T-helper 17 cell (primary cell): ENCODE measurements around the gene CD247. TPM values are rescaled to one million over a fixed set of nuclear protein-coding genes. Genes with fewer than 3 reads are reported as not detected.

Experiments
- ATAC-seq: fragments of 150-1000 bp; cut with Tn5 transposase; 2 replicates; pipeline ENCODE4 v1.10.0; 2021; ENCODE audit warnings: mild to moderate bottlenecking, moderate library complexity
- DNase-seq, 3 donors: peaks; one replicate each; pipeline versions ENCODE4 v3.0.0 to v3.0.0-alpha.2; 2020 to 2021
- H3K9me3 ChIP-seq: one replicate; pipeline ENCODE4 v1.7.0; 2013; ENCODE audit warnings: low read length, mild to moderate bottlenecking; ENCODE audit not compliant: control insufficient read depth, poor library complexity, severe bottlenecking
- H3K27ac Mint-ChIP-seq: one replicate; pipeline ENCODE4 v1.8.0; 2022; ENCODE audit warnings: mild to moderate bottlenecking, moderate library complexity, mixed read lengths
- H3K27me3 Mint-ChIP-seq: one replicate; pipeline ENCODE4 v1.8.0; 2022; ENCODE audit warnings: mixed read lengths
- H3K36me3 Mint-ChIP-seq: one replicate; pipeline ENCODE4 v1.8.0; 2022; ENCODE audit warnings: low read depth, mixed read lengths
- H3K4me1 Mint-ChIP-seq: one replicate; pipeline ENCODE4 v1.8.0; 2022; ENCODE audit warnings: mild to moderate bottlenecking, mixed read lengths
- H3K4me3 Mint-ChIP-seq: one replicate; pipeline ENCODE4 v1.8.0; 2022; ENCODE audit warnings: mild to moderate bottlenecking, moderate library complexity, mixed read lengths
- total RNA-seq, 4 donors: library from RNA in 2 of 4; stranded (reverse) in 2 of 4; gene quantifications; one replicate each; pipeline ENCODE4 v1.2.3 and lab custom pipeline; 2022 to 2026

Gene CD247
- total RNA-seq, 2 donors from 2014 or later: 265 to 295 TPM

GRCh38 chr1:167499664-167500101 lies 18.6 kb downstream of the CD247 start:
- ATAC-seq (peak; percentile 72), DNase-seq (no peak)
- peak overlapping the region; percentile 64 for H3K4me3 Mint-ChIP-seq
- peak overlapping the region; percentile 98 for H3K27ac Mint-ChIP-seq
- no peaks in the 10 kb centered on the region for H3K9me3 ChIP-seq
- H3K27me3 Mint-ChIP-seq: no peaks in the 10 kb centered on the region
- H3K4me1 Mint-ChIP-seq: peaks cover 92% of the 10 kb centered on the region
- H3K36me3 Mint-ChIP-seq: peaks cover 13% of the 10 kb centered on the region

DNA sequence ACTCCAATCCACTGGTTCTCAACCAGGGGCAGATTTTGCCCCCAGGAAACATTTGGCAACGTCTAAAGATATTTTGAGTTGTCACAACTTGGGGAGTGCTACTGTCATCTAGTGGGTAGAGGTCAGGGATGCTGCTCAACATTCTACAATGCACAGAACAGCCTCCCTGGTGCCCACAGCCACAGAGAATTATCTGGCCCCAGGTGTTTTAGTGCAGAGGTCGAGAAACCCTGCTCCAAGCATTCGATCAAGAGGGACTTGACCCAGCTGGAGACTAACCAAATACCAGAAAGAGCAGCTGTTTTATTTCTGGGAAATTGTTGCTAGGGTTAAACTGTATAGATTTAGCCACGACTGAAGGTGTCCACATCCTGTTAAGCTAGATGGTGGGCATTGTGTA lies 19.2 kb downstream of the CD247 start:
- no peaks in the 10 kb centered on the region for H3K9me3 ChIP-seq
- Mint-ChIP-seq H3K4me1 (peaks cover 91% of the 10 kb centered on the region), H3K27me3 (no peaks in the 10 kb centered on the region), H3K4me3 (peak overlapping the region; percentile 64), H3K36me3 (peaks cover 13% of the 10 kb centered on the region), H3K27ac (peak overlapping the region; percentile 98)
- ATAC-seq: no peak
- DNase-seq: no peak

DNA sequence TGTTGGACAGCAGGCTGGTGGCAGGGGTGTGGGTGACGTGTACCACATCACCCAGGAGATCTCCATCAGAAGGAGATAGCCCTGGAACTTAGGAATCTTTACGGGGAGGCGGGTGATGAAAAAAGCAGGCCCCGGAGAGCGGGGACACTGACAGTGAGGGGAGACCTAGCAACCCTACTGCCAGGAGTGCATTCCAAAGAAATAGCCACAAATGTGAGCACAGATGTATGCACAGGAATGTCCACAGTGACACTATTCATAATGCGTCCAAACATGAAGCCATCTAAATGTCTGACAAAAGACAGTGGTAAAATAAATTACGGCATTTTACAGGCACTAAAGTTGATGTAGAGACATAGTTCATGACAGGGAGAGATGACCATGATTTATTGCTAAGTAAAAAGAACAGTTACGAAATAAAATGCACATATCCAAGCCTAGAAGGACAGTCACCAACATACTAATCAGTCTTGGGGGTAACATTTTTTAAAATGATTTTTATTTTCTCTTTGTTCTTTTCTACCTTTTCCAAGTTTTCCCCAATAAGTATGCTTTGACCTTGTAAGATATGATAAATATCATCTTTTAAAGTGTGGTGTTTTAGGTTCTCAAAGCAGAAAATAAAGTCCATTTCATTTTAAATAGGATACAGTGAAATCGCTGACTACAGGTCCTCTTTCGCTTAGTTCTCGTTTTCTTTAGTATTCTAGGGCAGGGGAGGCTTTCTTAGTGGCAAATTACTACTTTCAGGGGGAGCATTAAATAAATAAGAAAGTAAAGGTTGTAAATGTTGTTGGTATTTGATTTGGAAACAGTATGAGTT lies 21.3 kb downstream of the CD247 start:
- Mint-ChIP-seq H3K4me3 (peak overlapping the region; percentile 28), H3K27me3 (no peaks in the 10 kb centered on the region), H3K4me1 (peaks cover 87% of the 10 kb centered on the region), H3K27ac (peak overlapping the region; percentile 98), H3K36me3 (peaks cover 11% of the 10 kb centered on the region)
- ATAC-seq: no peak
- H3K9me3 ChIP-seq: no peaks in the 10 kb centered on the region
- DNase-seq: no peak

GRCh38 chr1:167493372-167493771 lies 25.0 kb downstream of the CD247 start:
- H3K36me3 Mint-ChIP-seq: peaks cover 13% of the 10 kb centered on the region

GRCh38 chr1:167492481-167492910 lies 25.8 kb downstream of the CD247 start:
- ATAC-seq (peak; percentile 66), DNase-seq (no peak)
- H3K4me1 Mint-ChIP-seq: peaks cover 76% of the 10 kb centered on the region
- H3K27ac Mint-ChIP-seq: peak overlapping the region; percentile 98
- H3K27me3 Mint-ChIP-seq: no peaks in the 10 kb centered on the region
- H3K36me3 Mint-ChIP-seq: peaks cover 11% of the 10 kb centered on the region
- peak overlapping the region; percentile 84 for H3K4me3 Mint-ChIP-seq
- H3K9me3 ChIP-seq: no peaks in the 10 kb centered on the region

More at GRCh38 chr1:167493372-167493771, 25.0 kb downstream of the CD247 start:
- H3K27ac Mint-ChIP-seq: peak overlapping the region; percentile 98
- no peaks in the 10 kb centered on the region for H3K9me3 ChIP-seq
- peaks cover 78% of the 10 kb centered on the region for H3K4me1 Mint-ChIP-seq
- H3K27me3 Mint-ChIP-seq: no peaks in the 10 kb centered on the region
- DNase-seq (no peak), ATAC-seq (no peak)
- H3K4me3 Mint-ChIP-seq: peak overlapping the region; percentile 84

DNA sequence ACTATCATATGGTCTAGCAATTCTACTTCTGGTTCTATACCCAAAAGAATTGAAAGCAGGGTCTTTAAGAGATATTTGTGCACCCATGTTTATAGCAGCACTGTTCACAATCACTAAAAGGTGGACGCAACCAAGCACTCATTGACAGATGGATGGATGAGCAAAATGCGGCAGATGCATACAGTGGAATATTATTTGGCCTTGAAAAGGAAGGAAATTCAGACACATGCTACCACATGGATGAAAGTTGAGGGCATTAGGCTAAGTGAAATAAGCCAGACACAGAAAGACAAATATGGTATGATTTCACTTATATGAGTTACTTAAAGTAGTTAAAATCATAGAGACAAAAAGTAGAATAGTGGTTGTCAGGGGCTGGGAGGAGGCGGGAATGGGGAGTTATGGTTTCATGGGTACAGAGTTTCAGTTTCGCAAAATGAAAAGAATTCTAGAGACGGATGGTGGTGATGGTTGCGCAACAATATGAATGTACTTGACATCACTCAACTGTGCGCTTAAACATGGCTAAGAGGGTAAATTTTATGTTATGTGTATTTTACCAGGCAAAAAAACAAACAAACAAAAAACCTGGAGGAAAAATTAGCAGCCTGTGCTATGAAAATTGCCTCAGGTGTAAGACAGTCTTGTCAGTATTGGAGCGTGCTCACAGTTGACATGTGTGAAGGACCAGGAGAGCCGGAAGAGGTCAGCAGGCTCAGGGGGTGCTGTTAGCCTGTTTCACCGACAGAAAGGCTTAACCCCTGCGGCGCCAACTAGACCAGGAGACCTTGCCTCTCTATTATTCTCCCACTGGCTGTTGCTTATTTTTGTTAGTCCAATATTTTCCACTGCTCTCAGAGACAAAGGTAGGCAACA lies 26.5 kb downstream of the CD247 start:
- Mint-ChIP-seq H3K4me3 (peak overlapping the region; percentile 84), H3K4me1 (peaks cover 75% of the 10 kb centered on the region), H3K27me3 (no peaks in the 10 kb centered on the region), H3K36me3 (peaks cover 11% of the 10 kb centered on the region), H3K27ac (peak overlapping the region; percentile 98)
- no peaks in the 10 kb centered on the region for H3K9me3 ChIP-seq
- DNase-seq: no peak
- ATAC-seq: peak; percentile 38

DNA sequence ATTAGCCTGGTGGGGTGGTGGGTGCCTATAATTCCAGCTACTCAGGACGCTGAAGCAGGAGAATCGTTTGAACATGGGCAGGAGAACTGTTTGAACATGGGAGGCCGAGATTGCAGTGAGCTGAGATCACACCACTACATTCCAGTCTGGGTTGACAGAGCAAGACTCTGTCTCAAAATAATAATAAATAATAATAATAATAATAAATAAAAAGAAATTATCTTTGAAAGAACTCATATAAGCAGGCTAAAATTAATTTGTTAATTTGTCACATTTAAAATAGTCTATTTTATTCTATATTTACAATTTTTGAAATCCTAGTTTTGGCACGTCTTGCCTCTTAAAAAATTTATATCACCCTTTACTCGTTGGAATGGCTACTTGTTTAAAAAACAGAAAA lies 27.6 kb downstream of the CD247 start:
- no peak overlapping the region for H3K4me3 Mint-ChIP-seq
- peak overlapping the region; percentile 98 for H3K27ac Mint-ChIP-seq
- ATAC-seq (no peak), DNase-seq (no peak)
- H3K4me1 Mint-ChIP-seq: peaks cover 73% of the 10 kb centered on the region
- peaks cover 9% of the 10 kb centered on the region for H3K36me3 Mint-ChIP-seq
- no peaks in the 10 kb centered on the region for H3K27me3 Mint-ChIP-seq
- H3K9me3 ChIP-seq: no peaks in the 10 kb centered on the region

DNA sequence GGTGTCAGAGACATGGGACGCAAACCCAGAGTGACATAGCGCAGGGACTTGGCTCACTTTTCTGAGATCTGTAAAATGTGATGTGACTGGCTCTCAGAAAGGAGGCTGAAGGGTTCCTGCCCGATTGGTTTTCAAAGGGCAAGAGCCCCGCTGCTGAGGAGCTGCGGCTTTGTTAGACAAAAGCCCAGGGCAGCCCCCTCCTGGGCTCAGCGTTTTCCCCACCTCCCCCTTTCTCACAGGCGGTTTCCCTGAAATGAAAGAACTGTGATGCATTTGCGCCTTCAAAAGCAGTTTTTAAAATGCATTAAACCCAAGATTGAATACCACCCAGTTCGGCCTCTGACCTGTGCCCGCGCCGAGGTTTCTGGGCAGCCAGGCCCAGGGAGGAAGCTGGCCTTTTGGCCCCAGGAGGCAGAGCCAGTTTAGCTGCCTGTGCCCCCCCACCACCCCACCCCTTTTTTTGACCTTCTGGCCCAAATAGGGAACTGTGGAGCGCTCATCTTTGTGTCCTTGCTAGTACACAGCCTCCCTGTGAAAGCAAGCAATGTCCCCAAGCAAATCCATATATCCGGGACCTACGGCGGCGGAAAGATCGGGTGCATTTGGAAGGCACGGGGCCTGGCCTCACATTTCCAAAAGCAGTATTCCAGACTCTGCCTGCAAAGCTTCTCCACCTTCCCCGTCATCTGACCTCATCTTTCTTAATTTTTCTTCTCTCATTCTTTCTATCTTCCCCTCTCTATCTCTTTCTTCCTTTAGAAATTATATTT lies 28.6 kb downstream of the CD247 start:
- peaks cover 72% of the 10 kb centered on the region for H3K4me1 Mint-ChIP-seq
- ATAC-seq: peak; percentile 67
- H3K4me3 Mint-ChIP-seq: peak overlapping the region; percentile 78
- DNase-seq: peak in 1 of 3 donors; percentile 40
- H3K36me3 Mint-ChIP-seq: peaks cover 5% of the 10 kb centered on the region
- no peaks in the 10 kb centered on the region for H3K9me3 ChIP-seq
- H3K27ac Mint-ChIP-seq: peak overlapping the region; percentile 98
- H3K27me3 Mint-ChIP-seq: no peaks in the 10 kb centered on the region

DNA sequence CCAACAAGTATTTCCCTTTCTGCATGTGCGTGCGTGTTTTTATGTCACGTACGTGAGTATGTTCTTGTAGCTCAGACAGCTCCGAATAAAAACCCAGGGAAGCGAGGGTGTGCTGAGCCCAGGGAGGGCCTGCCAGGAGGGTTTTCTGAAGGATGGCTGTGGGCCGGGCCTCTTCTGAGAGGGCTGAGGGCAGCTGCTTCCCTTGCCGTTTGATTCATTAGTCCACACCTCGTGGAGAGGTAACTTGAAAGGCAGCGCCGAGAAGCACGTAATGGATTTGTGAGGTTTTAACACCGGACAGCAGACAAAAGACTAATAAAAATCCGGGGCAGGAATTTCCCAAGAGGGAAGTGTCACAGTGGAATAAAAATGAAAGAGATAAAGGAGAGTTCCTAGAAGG lies 29.5 kb downstream of the CD247 start:
- Mint-ChIP-seq H3K4me3 (peak overlapping the region; percentile 86), H3K27ac (peak overlapping the region; percentile 98), H3K4me1 (peaks cover 73% of the 10 kb centered on the region), H3K36me3 (peaks cover 5% of the 10 kb centered on the region), H3K27me3 (no peaks in the 10 kb centered on the region)
- no peaks in the 10 kb centered on the region for H3K9me3 ChIP-seq
- DNase-seq: no peak
- no peak for ATAC-seq

DNA sequence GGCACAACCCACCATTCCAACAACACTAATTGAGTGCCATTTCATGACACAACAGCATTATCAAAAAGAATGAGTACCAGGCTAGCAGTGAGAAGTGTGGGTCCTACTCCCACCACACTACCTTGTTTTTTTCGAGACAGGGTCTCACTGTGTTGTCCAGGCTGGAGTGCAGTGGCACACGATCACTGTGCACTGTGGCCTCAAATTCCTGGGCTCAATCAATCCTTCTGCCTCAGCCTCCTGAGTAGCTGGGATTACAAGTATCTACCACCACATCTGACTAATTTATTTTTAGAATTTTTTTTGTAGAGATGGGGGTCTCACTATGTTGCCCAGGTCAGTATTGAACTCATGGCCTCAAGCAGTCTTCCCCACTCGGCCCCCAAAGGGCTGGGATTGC lies 30.7 kb downstream of the CD247 start:
- H3K9me3 ChIP-seq: no peaks in the 10 kb centered on the region
- Mint-ChIP-seq H3K27ac (peak overlapping the region; percentile 98), H3K4me1 (peaks cover 71% of the 10 kb centered on the region), H3K36me3 (peaks cover 5% of the 10 kb centered on the region), H3K27me3 (no peaks in the 10 kb centered on the region), H3K4me3 (peak overlapping the region; percentile 86)
- ATAC-seq (no peak), DNase-seq (no peak)

GRCh38 chr1:167486090-167486824 lies 32.1 kb downstream of the CD247 start:
- peaks cover 2% of the 10 kb centered on the region for H3K36me3 Mint-ChIP-seq
- H3K27ac Mint-ChIP-seq: peak overlapping the region; percentile 98
- no peaks in the 10 kb centered on the region for H3K27me3 Mint-ChIP-seq
- no peaks in the 10 kb centered on the region for H3K9me3 ChIP-seq
- H3K4me1 Mint-ChIP-seq: peaks cover 70% of the 10 kb centered on the region
- ATAC-seq: no peak
- H3K4me3 Mint-ChIP-seq: peak overlapping the region; percentile 83
- no peak for DNase-seq
